HPDE6-E6E7 (cell line): ENCODE measurements around the gene ADGRG1.
"Not testable (repeated sequence)": the region's sequence is repeated elsewhere in the genome, so short reads cannot be mapped to it uniquely, and the experiment has no call there.

ENCODE experiments used
- DNase-seq: peaks from one replicate; pipeline ENCODE4 v3.0.0; 2011; ENCODE audit warnings: missing footprints; ENCODE audit errors: extremely low spot score

The ADGRG1 gene

GRCh38 chr16:57698812-57699405 lies 70.5 kb downstream of the ADGRG1 start:
- no peak for DNase-seq

GRCh38 chr16:57699481-57699880 lies 71.1 kb downstream of the ADGRG1 start:
- no peak for DNase-seq

- no peak for DNase-seq
These were observed 71.5 kb downstream of the ADGRG1 start for GRCh38 chr16:57699899-57700298.

GRCh38 chr16:57700781-57701551 lies 72.5 kb downstream of the ADGRG1 start:
- no peak for DNase-seq

GRCh38 chr16:57701759-57702371 lies 73.4 kb downstream of the ADGRG1 start:
- no peak for DNase-seq

GRCh38 chr16:57703416-57704010 lies 75.1 kb downstream of the ADGRG1 start:
- DNase-seq: no peak

- DNase-seq: no peak
These were observed 75.8 kb downstream of the ADGRG1 start for GRCh38 chr16:57704011-57704904.

GRCh38 chr16:57704905-57705852 lies 76.7 kb downstream of the ADGRG1 start:
- DNase-seq: no peak

- DNase-seq: no peak
These were observed 78.3 kb downstream of the ADGRG1 start for GRCh38 chr16:57706717-57707116.

- DNase-seq: no peak
These were observed 78.9 kb downstream of the ADGRG1 start for GRCh38 chr16:57707331-57707730.

- DNase-seq: no peak
These were observed 79.7 kb downstream of the ADGRG1 start for GRCh38 chr16:57708168-57708567.

GRCh38 chr16:57709663-57710062 lies 81.2 kb downstream of the ADGRG1 start:
- DNase-seq: no peak

GRCh38 chr16:57711346-57711745 lies 82.9 kb downstream of the ADGRG1 start:
- DNase-seq: no peak

- no peak for DNase-seq
These were observed 83.6 kb downstream of the ADGRG1 start for GRCh38 chr16:57711993-57712392.

GRCh38 chr16:57712569-57712968 lies 84.1 kb downstream of the ADGRG1 start:
- DNase-seq: not testable (repeated sequence)

GRCh38 chr16:57713596-57713995 lies 85.2 kb downstream of the ADGRG1 start:
- DNase-seq: no peak

GRCh38 chr16:57714047-57714446 lies 85.6 kb downstream of the ADGRG1 start:
- DNase-seq: no peak
